OCI-LY1 (cell line): ENCODE results near the gene MAP3K9.

Experiments
- H2AFZ ChIP-seq: fragments of 200-600 bp; sonication (generic), shearing (Covaris generic); 2 replicates; pipeline ENCODE4 v1.6.0; 2014; ENCODE audit warnings: antibody characterized with exemption, mild to moderate bottlenecking, low read length
- H3F3A ChIP-seq: fragments of 200-600 bp; sonication (generic), shearing (Covaris generic); 2 replicates; pipeline ENCODE4 v1.6.0; 2014; ENCODE audit warnings: mild to moderate bottlenecking, antibody characterized with exemption, low read length, moderate library complexity; ENCODE audit not compliant: insufficient read depth
- H3K27ac ChIP-seq: fragments of 200-600 bp; sonication (generic); 2 replicates; pipeline ENCODE4 v1.5.1; 2014; ENCODE audit warnings: low read length, mixed run types, mild to moderate bottlenecking, low read depth; ENCODE audit not compliant: poor library complexity, severe bottlenecking
- H3K27me3 ChIP-seq: fragments of 200-600 bp; sonication (generic); 2 replicates; pipeline ENCODE4 v1.6.0; 2014; ENCODE audit warnings: antibody characterized with exemption, mild to moderate bottlenecking, low read length, moderate library complexity; ENCODE audit not compliant: insufficient read depth
- H3K36me3 ChIP-seq: fragments of 200-600 bp; sonication (generic); 2 replicates; pipeline ENCODE4 v1.6.1; 2014; ENCODE audit warnings: mild to moderate bottlenecking, antibody characterized with exemption, low read length, moderate library complexity, mixed read lengths; ENCODE audit not compliant: insufficient read depth
- H3K4me1 ChIP-seq: fragments of 200-600 bp; sonication (generic); 2 replicates; pipeline ENCODE4 v1.5.1; 2014; ENCODE audit warnings: mild to moderate bottlenecking, low read length, moderate library complexity; ENCODE audit not compliant: insufficient read depth, severe bottlenecking
- H3K4me2 ChIP-seq: fragments of 200-600 bp; sonication (generic), shearing (Covaris generic); 2 replicates; pipeline ENCODE4 v1.6.1; 2014; ENCODE audit warnings: low read length
- H3K4me3 ChIP-seq: fragments of 200-600 bp; sonication (generic); 2 replicates; pipeline ENCODE4 v1.5.1; 2014; ENCODE audit warnings: low read length, low read depth, mild to moderate bottlenecking, mixed read lengths; ENCODE audit not compliant: poor library complexity, severe bottlenecking
- H3K79me2 ChIP-seq: fragments of 200-600 bp; shearing (Covaris generic); 2 replicates; pipeline ENCODE4 v1.6.1; 2016; ENCODE audit warnings: mixed run types, low read length, mixed read lengths; ENCODE audit not compliant: insufficient read depth
- H3K9ac ChIP-seq: fragments of 200-600 bp; sonication (generic), shearing (Covaris generic); 2 replicates; pipeline ENCODE4 v1.6.1; 2014; ENCODE audit warnings: mild to moderate bottlenecking, low read length, mixed read lengths
- H3K9me2 ChIP-seq: fragments of 200-600 bp; sonication (generic), shearing (Covaris generic); 2 replicates; pipeline ENCODE4 v1.6.1; 2014; ENCODE audit warnings: low read depth, mild to moderate bottlenecking, low read length, mixed read lengths
- H3K9me3 ChIP-seq: fragments of 200-600 bp; shearing (Covaris generic); 2 replicates; pipeline ENCODE4 v1.6.1; 2014; ENCODE audit warnings: low read length, mixed read lengths
- H4K20me1 ChIP-seq: fragments of 200-600 bp; sonication (generic), shearing (Covaris generic); 2 replicates; pipeline ENCODE4 v1.6.0; 2016; ENCODE audit warnings: mild to moderate bottlenecking, low read length; ENCODE audit not compliant: insufficient read depth
- EZH2 ChIP-seq: fragments of 200-600 bp; sonication (generic), shearing (Covaris generic); IDR thresholded peaks from 2 replicates; pipeline ENCODE4 v1.8.0; 2017; ENCODE audit warnings: borderline replicate concordance, mixed run types, mild to moderate bottlenecking, antibody characterized with exemption, low read length, moderate library complexity, mixed read lengths
- TF ChIP-seq, protein P1 (sequence below): fragments of 200-600 bp; sonication (generic), shearing (Covaris generic); IDR thresholded peaks from 2 replicates; pipeline ENCODE4 v1.5.1; 2017; ENCODE audit warnings: mild to moderate bottlenecking, antibody characterized with exemption, low read length, moderate library complexity, mixed read lengths

Gene MAP3K9

DNA sequence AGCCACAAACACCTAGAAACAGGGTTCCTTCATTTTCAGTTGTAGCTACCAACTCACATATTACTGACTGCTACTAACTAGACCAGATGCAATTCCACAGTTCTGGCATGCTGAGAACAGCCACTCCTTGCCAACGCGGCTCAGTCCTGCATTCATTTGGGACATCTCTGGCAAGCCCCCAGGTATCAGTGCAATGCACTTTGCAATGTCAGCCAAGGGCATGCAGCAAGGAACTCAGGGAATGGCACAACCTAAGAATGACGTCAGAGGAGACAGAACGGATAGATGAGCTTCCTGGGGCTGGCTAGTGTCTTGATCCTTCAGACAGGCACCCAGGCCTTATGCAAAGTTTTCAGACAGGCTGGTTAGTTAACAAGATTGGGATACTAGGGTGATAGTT is 29.6 kb downstream of the MAP3K9 start:
- peak overlapping the region; percentile 92 for H3K27ac ChIP-seq
- H3K9me2 ChIP-seq = no peaks in the 10 kb centered on the region
- H3K4me1 ChIP-seq = peaks cover 27% of the 10 kb centered on the region
- H4K20me1 ChIP-seq = no peaks in the 10 kb centered on the region
- H3K36me3 ChIP-seq = no peaks in the 10 kb centered on the region
- H3K79me2 ChIP-seq = no peaks in the 10 kb centered on the region
- H3K9me3 ChIP-seq = no peaks in the 10 kb centered on the region
- no peaks in the 10 kb centered on the region for H3K27me3 ChIP-seq
- peak overlapping the region; percentile 25 for H3K4me3 ChIP-seq
- H3K4me2 ChIP-seq = peak overlapping the region; percentile 59
- H2AFZ ChIP-seq = no peak overlapping the region
- TF ChIP-seq, protein P1, sequence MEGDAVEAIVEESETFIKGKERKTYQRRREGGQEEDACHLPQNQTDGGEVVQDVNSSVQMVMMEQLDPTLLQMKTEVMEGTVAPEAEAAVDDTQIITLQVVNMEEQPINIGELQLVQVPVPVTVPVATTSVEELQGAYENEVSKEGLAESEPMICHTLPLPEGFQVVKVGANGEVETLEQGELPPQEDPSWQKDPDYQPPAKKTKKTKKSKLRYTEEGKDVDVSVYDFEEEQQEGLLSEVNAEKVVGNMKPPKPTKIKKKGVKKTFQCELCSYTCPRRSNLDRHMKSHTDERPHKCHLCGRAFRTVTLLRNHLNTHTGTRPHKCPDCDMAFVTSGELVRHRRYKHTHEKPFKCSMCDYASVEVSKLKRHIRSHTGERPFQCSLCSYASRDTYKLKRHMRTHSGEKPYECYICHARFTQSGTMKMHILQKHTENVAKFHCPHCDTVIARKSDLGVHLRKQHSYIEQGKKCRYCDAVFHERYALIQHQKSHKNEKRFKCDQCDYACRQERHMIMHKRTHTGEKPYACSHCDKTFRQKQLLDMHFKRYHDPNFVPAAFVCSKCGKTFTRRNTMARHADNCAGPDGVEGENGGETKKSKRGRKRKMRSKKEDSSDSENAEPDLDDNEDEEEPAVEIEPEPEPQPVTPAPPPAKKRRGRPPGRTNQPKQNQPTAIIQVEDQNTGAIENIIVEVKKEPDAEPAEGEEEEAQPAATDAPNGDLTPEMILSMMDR = no peak
- no peak for TF ChIP-seq EZH2
- no peaks in the 10 kb centered on the region for H3F3A ChIP-seq
- H3K9ac ChIP-seq = peak overlapping the region; percentile 37; the same call in 1 of the 2 replicates

DNA sequence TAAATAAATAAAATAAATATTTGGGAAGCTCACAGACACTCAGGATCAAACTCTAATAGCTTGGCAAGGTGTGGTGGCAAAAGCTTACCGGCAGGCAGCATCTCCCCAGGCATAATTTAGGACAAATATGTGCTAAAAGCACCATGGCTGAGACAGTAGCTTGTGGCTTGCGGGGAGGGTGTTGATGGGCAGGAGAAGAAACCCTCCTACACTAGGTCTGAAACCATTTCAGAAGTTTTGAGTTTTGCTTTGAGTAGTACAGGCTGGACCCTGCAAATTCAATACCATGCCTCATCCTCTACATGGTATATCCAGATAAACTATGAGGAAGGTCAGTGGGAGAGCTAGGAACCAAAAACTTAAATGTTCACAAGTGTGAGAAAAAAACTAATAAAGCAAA is 33.1 kb downstream of the MAP3K9 start:
- Histone ChIP-seq H3K4me2 (no peak overlapping the region), H2AFZ (no peak overlapping the region), H4K20me1 (no peaks in the 10 kb centered on the region), H3K27me3 (no peaks in the 10 kb centered on the region), H3F3A (no peaks in the 10 kb centered on the region), H3K9me3 (no peaks in the 10 kb centered on the region), H3K36me3 (no peaks in the 10 kb centered on the region), H3K79me2 (no peaks in the 10 kb centered on the region), H3K4me3 (no peak overlapping the region), H3K27ac (no peak overlapping the region), H3K9ac (no peak overlapping the region), H3K4me1 (peaks cover 22% of the 10 kb centered on the region), H3K9me2 (no peaks in the 10 kb centered on the region)
- TF ChIP-seq EZH2 = no peak

DNA sequence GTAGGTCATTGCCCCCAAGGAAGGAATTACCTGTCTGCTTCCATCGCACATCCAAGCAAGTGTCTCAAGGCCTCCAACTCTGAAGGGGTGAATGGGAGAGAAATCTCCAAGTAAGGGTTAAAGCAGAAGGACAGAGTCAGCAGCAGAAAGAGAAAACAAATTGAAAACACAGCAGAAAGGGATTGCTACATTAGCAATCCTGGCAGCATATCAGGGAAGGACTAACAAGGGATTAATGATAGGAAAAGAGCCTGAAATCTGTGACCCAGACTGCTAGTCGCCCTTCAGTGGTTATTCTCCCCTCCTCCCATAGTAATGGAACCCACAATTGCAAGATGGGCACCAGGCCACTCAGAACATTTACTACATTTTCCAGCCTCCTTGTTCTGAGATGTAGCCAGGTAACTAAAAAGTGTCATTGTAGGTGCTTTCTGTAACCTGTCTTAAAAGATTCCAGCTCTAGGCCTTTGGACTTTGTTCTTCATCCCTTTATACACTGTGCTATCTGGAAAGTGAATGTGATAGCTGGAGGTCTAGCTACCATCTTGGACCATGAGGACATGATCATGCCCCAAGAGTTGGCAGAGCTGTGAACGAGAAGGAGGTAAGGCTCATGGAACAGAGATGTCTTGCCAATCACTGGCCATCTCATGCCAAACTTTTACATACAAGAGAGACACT is 36.0 kb downstream of the MAP3K9 start:
- no peaks in the 10 kb centered on the region for H3K27me3 ChIP-seq
- H3K36me3 ChIP-seq = no peaks in the 10 kb centered on the region
- H3K79me2 ChIP-seq = no peaks in the 10 kb centered on the region
- no peak overlapping the region for H3K27ac ChIP-seq
- no peak overlapping the region for H2AFZ ChIP-seq
- H3K9me2 ChIP-seq = no peaks in the 10 kb centered on the region
- H3K4me1 ChIP-seq = no peaks in the 10 kb centered on the region
- no peaks in the 10 kb centered on the region for H3K9me3 ChIP-seq
- H4K20me1 ChIP-seq = no peaks in the 10 kb centered on the region
- no peak overlapping the region for H3K9ac ChIP-seq
- TF ChIP-seq, protein P1 = no peak
- no peak for TF ChIP-seq EZH2
- H3K4me3 ChIP-seq = no peak overlapping the region
- H3K4me2 ChIP-seq = no peak overlapping the region
- H3F3A ChIP-seq = no peaks in the 10 kb centered on the region

DNA sequence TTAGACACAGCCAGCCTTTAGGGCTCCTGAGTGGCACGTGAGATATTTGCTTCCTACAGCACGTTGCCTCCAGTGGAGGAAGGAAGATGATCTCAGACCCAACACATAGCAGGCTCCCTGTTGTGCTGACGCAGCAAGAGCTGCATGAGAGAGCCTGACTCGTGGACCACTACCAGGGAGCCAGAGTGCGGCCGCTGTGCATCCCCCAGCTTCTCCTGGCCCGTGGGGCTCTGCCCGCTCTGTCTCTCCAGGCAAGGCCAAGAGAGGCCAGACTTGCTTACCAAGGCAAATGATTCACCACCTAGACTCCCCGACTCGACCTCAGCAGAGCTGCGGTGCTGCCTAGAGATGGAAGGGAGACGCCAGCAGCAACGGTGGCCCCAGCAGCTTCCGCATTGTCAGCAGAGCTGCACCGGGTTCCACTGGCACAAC is 37.5 kb downstream of the MAP3K9 start:
- Histone ChIP-seq H3K4me1 (no peaks in the 10 kb centered on the region), H3K9ac (no peak overlapping the region), H3K36me3 (no peaks in the 10 kb centered on the region), H3K9me3 (no peaks in the 10 kb centered on the region), H3K4me3 (no peak overlapping the region), H2AFZ (no peak overlapping the region), H3K9me2 (no peaks in the 10 kb centered on the region), H3F3A (no peaks in the 10 kb centered on the region), H3K79me2 (no peaks in the 10 kb centered on the region), H4K20me1 (no peaks in the 10 kb centered on the region), H3K27ac (no peak overlapping the region), H3K27me3 (no peaks in the 10 kb centered on the region), H3K4me2 (no peak overlapping the region)
- TF ChIP-seq EZH2 = no peak
